HEK293 (cell line): Measurements from ENCODE around the gene TRNAU1AP.

Experiments used
- CTCF ChIA-PET: fragments of 350-600 bp; formaldehyde crosslinking; extraction: SDS; loops from one replicate; lab custom pipeline; 2021; ENCODE audit warnings: antibody characterized with exemption; lab: Yijun Ruan, JAX
- POLR2A ChIA-PET: fragments of 300-600 bp; formaldehyde crosslinking; extraction: SDS; loops from one replicate; lab custom pipeline; 2020; ENCODE audit warnings: antibody characterized with exemption, inconsistent platforms; lab: Yijun Ruan, JAX
- H3K27ac ChIP-seq: fragments of 200-500 bp; sonication (Bioruptor generic); 2 replicates; pipeline ENCODE4 v1.5.1; 2014; ENCODE audit warnings: low read depth, low read length, control low read depth, inconsistent platforms; ENCODE audit errors: extremely low read depth
- H3K36me3 ChIP-seq, 2 experiments: fragments of 200-500 bp in 1 of 2; sonication (Bioruptor generic) in 1 of 2; 1 replicate in 1 of 2; 2 replicates in 1 of 2; pipeline ENCODE4 v1.5.1; 2014 to 2017; ENCODE audit warnings: inconsistent platforms in 2 of 2, low read length in 2 of 2; ENCODE audit not compliant: control insufficient read depth in 2 of 2, insufficient read depth in 1 of 2
- H3K4me1 ChIP-seq: fragments of 200-500 bp; sonication (Bioruptor generic); 2 replicates; pipeline ENCODE4 v1.5.1; 2014; ENCODE audit warnings: mild to moderate bottlenecking, low read length, inconsistent platforms; ENCODE audit not compliant: control insufficient read depth, insufficient read depth
- H3K4me3 ChIP-seq: 2 replicates; pipeline ENCODE4 v1.5.1; 2011; ENCODE audit warnings: low read depth, mild to moderate bottlenecking, control low read depth, low read length, moderate library complexity
- H3K9me3 ChIP-seq: fragments of 200-500 bp; sonication (Bioruptor generic); 2 replicates; pipeline ENCODE4 v1.5.1; 2014; ENCODE audit warnings: low read depth, low read length, inconsistent platforms; ENCODE audit not compliant: control insufficient read depth, insufficient read depth
- GLI4 ChIP-seq: fragments of 450-650 bp; formaldehyde crosslinking; IDR thresholded peaks from 2 replicates; pipeline ENCODE4 v1.5.1; 2016; ENCODE audit warnings: missing biosample characterization, missing genetic modification characterization
- IKZF3 ChIP-seq: fragments of 450-650 bp; IDR thresholded peaks from 2 replicates; pipeline ENCODE4 v1.5.0; 2018; ENCODE audit warnings: missing biosample characterization, mild to moderate bottlenecking, missing genetic modification characterization, moderate library complexity
- TSHZ1 ChIP-seq: fragments of 450-650 bp; formaldehyde crosslinking; IDR thresholded peaks from 2 replicates; pipeline ENCODE4 v1.5.1; 2016; ENCODE audit warnings: missing biosample characterization, missing genetic modification characterization, borderline replicate concordance
- YY1 ChIP-seq: fragments of 450-650 bp; formaldehyde crosslinking; IDR thresholded peaks from 2 replicates; pipeline ENCODE4 v1.5.1; 2018; ENCODE audit warnings: missing biosample characterization, missing genetic modification characterization
- ZNF138 ChIP-seq: fragments of 450-650 bp; formaldehyde crosslinking; IDR thresholded peaks from 2 replicates; pipeline ENCODE4 v1.5.1; 2016; ENCODE audit warnings: missing biosample characterization, missing genetic modification characterization, borderline replicate concordance
- ZNF223 ChIP-seq: fragments of 450-650 bp; formaldehyde crosslinking; IDR thresholded peaks from 2 replicates; pipeline ENCODE4 v1.5.1; 2016; ENCODE audit warnings: missing biosample characterization, missing genetic modification characterization
- ZNF335 ChIP-seq: fragments of 450-650 bp; formaldehyde crosslinking; conservative IDR thresholded peaks from 2 replicates; pipeline ENCODE4 v1.5.1; 2016; ENCODE audit warnings: missing biosample characterization, missing genetic modification characterization
- ZNF362 ChIP-seq: fragments of 450-650 bp; formaldehyde crosslinking; IDR thresholded peaks from 2 replicates; pipeline ENCODE4 v1.5.1; 2016; ENCODE audit warnings: missing biosample characterization, missing genetic modification characterization
- ZNF473 ChIP-seq: fragments of 450-650 bp; formaldehyde crosslinking; IDR thresholded peaks from 2 replicates; pipeline ENCODE4 v1.5.1; 2017; ENCODE audit warnings: missing biosample characterization, missing genetic modification characterization
- ZNF560 ChIP-seq: fragments of 450-650 bp; formaldehyde crosslinking; IDR thresholded peaks from 2 replicates; pipeline ENCODE4 v1.5.1; 2017; ENCODE audit warnings: missing biosample characterization, missing genetic modification characterization, borderline replicate concordance
- ZNF610 ChIP-seq: fragments of 450-650 bp; formaldehyde crosslinking; IDR thresholded peaks from 2 replicates; pipeline ENCODE4 v1.5.1; 2016; ENCODE audit warnings: missing biosample characterization, missing genetic modification characterization, borderline replicate concordance
- ZNF658 ChIP-seq: fragments of 450-650 bp; formaldehyde crosslinking; IDR thresholded peaks from 2 replicates; pipeline ENCODE4; 2016; ENCODE audit warnings: missing biosample characterization, missing genetic modification characterization
- ZSCAN30 ChIP-seq: fragments of 450-650 bp; IDR thresholded peaks from 2 replicates; pipeline ENCODE4 v1.5.1; 2018; ENCODE audit warnings: missing biosample characterization, mild to moderate bottlenecking, missing genetic modification characterization, moderate library complexity
- TF ChIP-seq, protein P1 (sequence below): fragments of 450-650 bp; formaldehyde crosslinking; IDR thresholded peaks from 2 replicates; pipeline ENCODE4; 2016; ENCODE audit warnings: missing biosample characterization, missing genetic modification characterization
- TF ChIP-seq, protein P2 (sequence below): fragments of 450-650 bp; formaldehyde crosslinking; IDR thresholded peaks from 2 replicates; pipeline ENCODE4 v1.5.1; 2016; ENCODE audit warnings: missing biosample characterization, missing genetic modification characterization
- TF ChIP-seq, protein P3 (sequence below): fragments of 450-650 bp; formaldehyde crosslinking; optimal IDR thresholded peaks from 2 replicates; pipeline ENCODE3; 2016; ENCODE audit warnings: missing biosample characterization, mild to moderate bottlenecking, missing genetic modification characterization

Gene TRNAU1AP

DNA sequence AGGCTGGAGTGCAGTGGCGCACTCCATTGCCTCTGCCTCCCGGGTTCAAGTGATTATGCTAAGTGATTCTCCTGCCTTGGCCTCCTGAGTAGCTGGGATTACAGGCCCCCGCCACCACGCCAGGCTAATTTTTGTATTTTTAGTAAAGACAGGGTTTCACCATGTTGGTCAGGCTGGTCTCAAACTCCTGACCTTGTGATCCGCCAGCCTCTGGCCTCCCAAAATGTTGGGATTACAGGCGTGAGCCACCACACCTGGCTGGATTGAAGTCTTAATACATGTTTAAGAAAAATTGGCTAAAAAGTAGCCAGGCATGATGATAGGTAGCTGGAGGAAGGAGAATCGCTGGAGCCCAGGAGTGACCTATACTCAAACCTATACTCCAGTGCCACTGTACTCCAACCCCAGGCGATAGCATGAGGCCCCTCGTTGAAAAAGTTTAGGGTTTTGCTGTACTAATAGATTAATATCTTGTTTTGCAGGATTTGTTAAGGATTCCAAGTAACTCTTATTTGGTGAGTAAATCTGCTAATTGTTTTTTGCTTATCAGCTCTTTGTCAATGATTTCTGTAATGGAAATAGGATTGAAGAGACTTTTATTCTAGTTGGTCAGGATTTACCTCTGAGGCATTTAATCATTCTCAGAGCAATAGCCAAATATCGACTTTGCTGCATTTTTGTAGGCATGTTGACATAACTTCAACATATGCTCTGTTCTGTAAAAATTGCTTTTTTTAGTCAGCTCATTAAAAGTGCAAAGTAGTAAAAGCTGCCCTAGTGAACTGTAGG, 45.0 kb upstream of the TRNAU1AP start:
- H3K4me3 ChIP-seq: peak overlapping the region; percentile 79
- H3K9me3 ChIP-seq: no peaks in the 10 kb centered on the region
- H3K36me3 ChIP-seq: peaks cover 9 to 65% of the 10 kb centered on the region in 2 experiments; a peak in 2 of 3 replicates
- ChIA-PET POLR2A (interaction anchor here (0.7 to 4.0 kb wide), 6 partner anchors 8 to 232 kb away, joined by 3 to 34 read pairs (median 6); no protein-coding TSS in a partner anchor), CTCF (interaction anchor here (0.7 to 1.1 kb wide), 3 partner anchors 9 to 1061 kb away, joined by 3 to 6 read pairs (median 3); no protein-coding TSS in a partner anchor)
- H3K4me1 ChIP-seq: no peaks in the 10 kb centered on the region; the same call in 1 of the 2 replicates
- peak overlapping the region; percentile 86; the same call in 1 of the 2 replicates for H3K27ac ChIP-seq
- TF ChIP-seq ZNF362 (tag by site-specific recombination) (no peak), ZNF335 (no peak), YY1 (tag by site-specific recombination) (no peak), ZNF223 (tag by site-specific recombination) (no peak), ZNF610 (no peak), ZNF473 (no peak), ZSCAN30 (no peak), ZNF658 (tag by site-specific recombination) (no peak), TSHZ1 (tag by site-specific recombination) (no peak), ZNF560 (tag by site-specific recombination) (no peak), GLI4 (tag by site-specific recombination) (no peak), ZNF138 (tag by site-specific recombination) (no peak)
- TF ChIP-seq, protein P1, sequence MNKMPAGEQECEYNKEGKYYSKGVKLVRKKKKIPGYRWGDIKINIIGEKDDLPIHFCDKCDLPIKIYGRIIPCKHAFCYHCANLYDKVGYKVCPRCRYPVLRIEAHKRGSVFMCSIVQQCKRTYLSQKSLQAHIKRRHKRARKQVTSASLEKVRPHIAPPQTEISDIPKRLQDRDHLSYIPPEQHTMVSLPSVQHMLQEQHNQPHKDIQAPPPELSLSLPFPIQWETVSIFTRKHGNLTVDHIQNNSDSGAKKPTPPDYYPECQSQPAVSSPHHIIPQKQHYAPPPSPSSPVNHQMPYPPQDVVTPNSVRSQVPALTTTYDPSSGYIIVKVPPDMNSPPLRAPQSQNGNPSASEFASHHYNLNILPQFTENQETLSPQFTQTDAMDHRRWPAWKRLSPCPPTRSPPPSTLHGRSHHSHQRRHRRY (tag by site-specific recombination): no peak
- TF ChIP-seq, protein P2, sequence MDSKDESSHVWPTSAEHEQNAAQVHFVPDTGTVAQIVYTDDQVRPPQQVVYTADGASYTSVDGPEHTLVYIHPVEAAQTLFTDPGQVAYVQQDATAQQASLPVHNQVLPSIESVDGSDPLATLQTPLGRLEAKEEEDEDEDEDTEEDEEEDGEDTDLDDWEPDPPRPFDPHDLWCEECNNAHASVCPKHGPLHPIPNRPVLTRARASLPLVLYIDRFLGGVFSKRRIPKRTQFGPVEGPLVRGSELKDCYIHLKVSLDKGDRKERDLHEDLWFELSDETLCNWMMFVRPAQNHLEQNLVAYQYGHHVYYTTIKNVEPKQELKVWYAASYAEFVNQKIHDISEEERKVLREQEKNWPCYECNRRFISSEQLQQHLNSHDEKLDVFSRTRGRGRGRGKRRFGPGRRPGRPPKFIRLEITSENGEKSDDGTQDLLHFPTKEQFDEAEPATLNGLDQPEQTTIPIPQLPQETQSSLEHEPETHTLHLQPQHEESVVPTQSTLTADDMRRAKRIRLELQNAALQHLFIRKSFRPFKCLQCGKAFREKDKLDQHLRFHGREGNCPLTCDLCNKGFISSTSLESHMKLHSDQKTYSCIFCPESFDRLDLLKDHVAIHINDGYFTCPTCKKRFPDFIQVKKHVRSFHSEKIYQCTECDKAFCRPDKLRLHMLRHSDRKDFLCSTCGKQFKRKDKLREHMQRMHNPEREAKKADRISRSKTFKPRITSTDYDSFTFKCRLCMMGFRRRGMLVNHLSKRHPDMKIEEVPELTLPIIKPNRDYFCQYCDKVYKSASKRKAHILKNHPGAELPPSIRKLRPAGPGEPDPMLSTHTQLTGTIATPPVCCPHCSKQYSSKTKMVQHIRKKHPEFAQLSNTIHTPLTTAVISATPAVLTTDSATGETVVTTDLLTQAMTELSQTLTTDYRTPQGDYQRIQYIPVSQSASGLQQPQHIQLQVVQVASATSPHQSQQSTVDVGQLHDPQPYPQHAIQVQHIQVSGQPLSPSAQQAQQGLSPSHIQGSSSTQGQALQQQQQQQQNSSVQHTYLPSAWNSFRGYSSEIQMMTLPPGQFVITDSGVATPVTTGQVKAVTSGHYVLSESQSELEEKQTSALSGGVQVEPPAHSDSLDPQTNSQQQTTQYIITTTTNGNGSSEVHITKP (tag by site-specific recombination): no peak

DNA sequence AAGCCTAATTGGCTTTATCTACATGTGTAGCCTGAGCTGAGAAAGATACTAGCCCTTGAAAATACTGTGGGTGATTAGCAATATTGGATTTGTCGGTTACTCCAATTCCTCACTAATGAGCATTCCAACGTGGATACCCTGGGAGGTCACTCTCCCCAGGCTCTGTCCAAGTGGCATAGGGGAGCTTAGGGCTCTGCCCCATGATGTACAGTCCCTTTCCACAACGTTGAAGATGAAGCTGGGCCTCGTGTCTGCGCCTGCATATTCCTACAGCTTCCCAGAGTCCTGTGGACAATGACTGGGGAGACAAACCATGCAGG, 44.5 kb upstream of the TRNAU1AP start:
- TF ChIP-seq IKZF3 (tag by site-specific recombination): peak; percentile 27; the same call in 1 of the 2 replicates
- TF ChIP-seq, protein P3, sequence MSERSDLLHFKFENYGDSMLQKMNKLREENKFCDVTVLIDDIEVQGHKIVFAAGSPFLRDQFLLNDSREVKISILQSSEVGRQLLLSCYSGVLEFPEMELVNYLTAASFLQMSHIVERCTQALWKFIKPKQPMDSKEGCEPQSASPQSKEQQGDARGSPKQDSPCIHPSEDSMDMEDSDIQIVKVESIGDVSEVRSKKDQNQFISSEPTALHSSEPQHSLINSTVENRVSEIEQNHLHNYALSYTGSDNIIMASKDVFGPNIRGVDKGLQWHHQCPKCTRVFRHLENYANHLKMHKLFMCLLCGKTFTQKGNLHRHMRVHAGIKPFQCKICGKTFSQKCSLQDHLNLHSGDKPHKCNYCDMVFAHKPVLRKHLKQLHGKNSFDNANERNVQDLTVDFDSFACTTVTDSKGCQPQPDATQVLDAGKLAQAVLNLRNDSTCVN (tag by site-specific recombination): no peak
- ChIA-PET CTCF (interaction anchor here (0.6 to 1.1 kb wide), 3 partner anchors 9 to 1275 kb away, joined by 3 to 6 read pairs (median 3); no protein-coding TSS in a partner anchor), POLR2A (interaction anchor here (0.7 to 4.0 kb wide), 5 partner anchors 8 to 101 kb away, joined by 3 to 34 read pairs (median 8); no protein-coding TSS in a partner anchor)
- Histone ChIP-seq H3K4me3 (no peak overlapping the region), H3K9me3 (no peaks in the 10 kb centered on the region), H3K4me1 (no peaks in the 10 kb centered on the region; the same call in 1 of the 2 replicates), H3K36me3 (peaks cover 12 to 71% of the 10 kb centered on the region in 2 experiments; a peak in 2 of 3 replicates), H3K27ac (peak overlapping the region; percentile 86; the same call in 1 of the 2 replicates)
